MCF 10A (cell line): ENCODE results near the gene EFNA2. TPM values are rescaled to one million over a fixed set of nuclear protein-coding genes. Genes with fewer than 3 reads are reported as not detected.

Experiments
- BruUV-seq: library from RNA; stranded (reverse); fragments of 400-500 nt; replicated peaks from 2 replicates; lab custom pipeline; 2021; lab: Mats Ljungman, UMichigan
- CTCF ChIA-PET: fragments of 300-600 bp; sonication (Branson Sonifier 250); formaldehyde crosslinking; extraction: SDS; loops from one replicate; lab custom pipeline; 2021; ENCODE audit warnings: antibody characterized with exemption, inconsistent platforms; lab: Yijun Ruan, JAX
- POLR2A ChIA-PET: fragments of 300-600, 350-650 bp; sonication (Branson Sonifier 250); formaldehyde crosslinking; extraction: SDS; loops from one replicate; lab custom pipeline; 2020; ENCODE audit warnings: antibody characterized with exemption, inconsistent platforms; lab: Yijun Ruan, JAX
- DNase-seq: peaks from one replicate; pipeline ENCODE4 v3.0.0-alpha.2; 2018; ENCODE audit not compliant: unreplicated experiment
- H3K27ac Mint-ChIP-seq: one replicate; pipeline ENCODE4 v1.8.0; 2022; ENCODE audit warnings: mild to moderate bottlenecking, low read depth, mixed read lengths; ENCODE audit not compliant: unreplicated experiment
- H3K27me3 Mint-ChIP-seq: one replicate; pipeline ENCODE4 v1.8.0; 2022; ENCODE audit warnings: mixed read lengths; ENCODE audit not compliant: insufficient read depth, unreplicated experiment
- H3K36me3 Mint-ChIP-seq: one replicate; pipeline ENCODE4 v1.8.0; 2022; ENCODE audit warnings: mild to moderate bottlenecking, moderate library complexity, mixed read lengths; ENCODE audit not compliant: insufficient read depth, unreplicated experiment
- H3K4me1 Mint-ChIP-seq: one replicate; pipeline ENCODE4 v1.8.0; 2022; ENCODE audit warnings: mixed read lengths; ENCODE audit not compliant: insufficient read depth, unreplicated experiment
- H3K4me3 Mint-ChIP-seq: one replicate; pipeline ENCODE4 v1.8.0; 2022; ENCODE audit warnings: mild to moderate bottlenecking, moderate library complexity, mixed read lengths; ENCODE audit not compliant: unreplicated experiment
- H3K9me3 Mint-ChIP-seq: one replicate; pipeline ENCODE4 v1.8.0; 2022; ENCODE audit warnings: mixed read lengths; ENCODE audit not compliant: unreplicated experiment
- intact Hi-C: fragments of 100-400 bp; cut with micrococcal nuclease; formaldehyde crosslinking; loops from 2 replicates; pipeline ENCODE4 v1.14.1; 2022
- total RNA-seq: library from RNA; stranded (reverse); gene quantifications from 2 replicates; pipeline ENCODE4 v1.2.3, GENCODE V29; 2022
- TF ChIP-seq, protein P1 (sequence below): fragments of 200-600 bp; IDR thresholded peaks from one replicate; pipeline ENCODE4 v1.8.0; 2022; ENCODE audit warnings: antibody characterized with exemption, mild to moderate bottlenecking; ENCODE audit not compliant: unreplicated experiment

The EFNA2 gene
- total RNA-seq, 1 experiment from 2014 or later = not detected

DNA sequence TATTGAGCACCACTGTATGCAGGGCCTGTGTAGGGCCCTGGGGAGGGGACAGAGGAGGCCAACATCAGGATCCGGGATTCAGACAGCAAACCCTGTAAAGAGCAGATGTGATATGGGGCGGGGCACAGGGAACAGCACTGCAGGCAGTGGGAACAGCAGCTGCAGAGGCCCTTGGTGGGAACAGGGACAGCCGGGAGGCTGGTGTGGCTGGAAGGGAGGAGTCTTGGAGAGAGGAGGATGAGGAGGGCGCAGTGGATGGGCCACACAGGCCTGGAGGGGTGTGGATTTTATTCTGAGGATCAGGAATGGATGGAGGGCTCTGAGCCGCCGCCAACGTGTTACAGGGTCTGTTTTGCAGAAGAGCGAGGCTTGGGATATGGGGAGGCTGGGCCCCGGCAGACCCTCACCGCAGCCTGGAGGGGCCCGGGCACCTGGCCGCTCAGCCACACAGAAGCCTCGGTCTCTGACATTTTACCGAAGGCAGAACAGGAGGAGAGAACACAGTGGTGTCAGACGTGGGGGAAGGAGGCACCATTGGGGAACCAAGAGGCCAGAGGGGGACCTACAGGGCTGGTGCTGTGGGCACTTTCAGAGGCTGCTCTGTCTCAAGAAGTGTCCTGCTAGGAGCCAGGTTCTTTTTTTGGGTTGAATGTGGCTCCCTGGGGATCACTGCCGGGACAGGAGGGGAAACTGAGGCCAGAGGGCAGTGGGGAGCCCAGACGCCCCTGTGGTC is 6.9 kb downstream of the EFNA2 start:
- BruUV-seq = no TSS peak
- ChIA-PET CTCF (no interaction called here), POLR2A (no interaction called here)
- Mint-ChIP-seq H3K4me1 (peaks cover 5% of the 10 kb centered on the region), H3K27me3 (peaks cover 11% of the 10 kb centered on the region), H3K4me3 (no peak overlapping the region), H3K27ac (no peak overlapping the region), H3K9me3 (no peaks in the 10 kb centered on the region), H3K36me3 (no peaks in the 10 kb centered on the region)
- TF ChIP-seq, protein P1, sequence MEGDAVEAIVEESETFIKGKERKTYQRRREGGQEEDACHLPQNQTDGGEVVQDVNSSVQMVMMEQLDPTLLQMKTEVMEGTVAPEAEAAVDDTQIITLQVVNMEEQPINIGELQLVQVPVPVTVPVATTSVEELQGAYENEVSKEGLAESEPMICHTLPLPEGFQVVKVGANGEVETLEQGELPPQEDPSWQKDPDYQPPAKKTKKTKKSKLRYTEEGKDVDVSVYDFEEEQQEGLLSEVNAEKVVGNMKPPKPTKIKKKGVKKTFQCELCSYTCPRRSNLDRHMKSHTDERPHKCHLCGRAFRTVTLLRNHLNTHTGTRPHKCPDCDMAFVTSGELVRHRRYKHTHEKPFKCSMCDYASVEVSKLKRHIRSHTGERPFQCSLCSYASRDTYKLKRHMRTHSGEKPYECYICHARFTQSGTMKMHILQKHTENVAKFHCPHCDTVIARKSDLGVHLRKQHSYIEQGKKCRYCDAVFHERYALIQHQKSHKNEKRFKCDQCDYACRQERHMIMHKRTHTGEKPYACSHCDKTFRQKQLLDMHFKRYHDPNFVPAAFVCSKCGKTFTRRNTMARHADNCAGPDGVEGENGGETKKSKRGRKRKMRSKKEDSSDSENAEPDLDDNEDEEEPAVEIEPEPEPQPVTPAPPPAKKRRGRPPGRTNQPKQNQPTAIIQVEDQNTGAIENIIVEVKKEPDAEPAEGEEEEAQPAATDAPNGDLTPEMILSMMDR = no peak
- intact Hi-C loops = no loop called here
- DNase-seq = no peak

DNA sequence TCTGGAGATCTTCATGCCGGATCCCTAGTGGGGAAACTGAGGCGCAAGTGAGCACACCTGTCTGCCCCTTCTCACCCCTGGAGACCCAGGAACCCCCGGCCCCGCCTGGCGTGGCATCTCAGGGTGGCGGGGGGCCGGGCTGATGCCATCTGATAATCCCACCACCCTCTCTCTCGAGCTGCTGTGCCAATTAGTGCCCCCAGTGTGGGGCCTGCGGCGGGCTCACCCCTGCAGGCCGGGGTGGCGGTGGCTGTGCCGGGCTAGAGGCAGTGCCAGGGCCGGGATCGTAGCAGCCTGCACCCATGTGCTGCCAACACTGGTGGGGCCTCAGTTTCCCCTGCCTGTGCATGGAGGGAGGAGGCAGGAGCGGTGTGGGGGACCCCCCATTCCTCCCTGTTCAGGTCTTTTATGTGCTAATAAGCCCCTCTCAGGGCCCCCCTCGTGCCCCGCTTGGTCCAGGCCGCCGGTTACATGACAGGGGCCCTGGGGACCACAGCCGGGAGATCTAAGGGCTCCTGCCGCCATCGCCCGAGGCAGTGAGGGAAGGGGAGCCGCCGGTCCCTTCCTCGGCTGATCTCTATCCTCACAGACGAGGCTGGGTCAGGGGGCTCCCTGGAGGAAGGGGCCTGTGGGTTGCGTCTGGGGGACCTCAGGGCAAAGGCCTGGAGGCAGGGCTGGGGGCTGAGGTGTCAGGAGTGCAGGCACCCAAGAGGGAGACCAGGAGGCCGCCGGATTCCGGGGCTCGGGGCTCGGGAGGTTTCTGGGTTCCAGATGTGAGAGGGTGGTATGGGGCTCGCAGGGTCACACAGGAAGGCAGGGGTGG is 8.3 kb downstream of the EFNA2 start:
- ChIA-PET POLR2A (no interaction called here), CTCF (interaction anchor here (0.7 kb wide), 1 partner anchor 15 kb away, joined by 3 read pairs; no protein-coding TSS in a partner anchor)
- DNase-seq = no peak
- Mint-ChIP-seq H3K4me1 (peaks cover 5% of the 10 kb centered on the region), H3K9me3 (no peaks in the 10 kb centered on the region), H3K36me3 (no peaks in the 10 kb centered on the region), H3K4me3 (no peak overlapping the region), H3K27ac (no peak overlapping the region), H3K27me3 (peaks cover 11% of the 10 kb centered on the region)
- intact Hi-C loops = no loop called here
- no TSS peak for BruUV-seq
- TF ChIP-seq, protein P1 = no peak

DNA sequence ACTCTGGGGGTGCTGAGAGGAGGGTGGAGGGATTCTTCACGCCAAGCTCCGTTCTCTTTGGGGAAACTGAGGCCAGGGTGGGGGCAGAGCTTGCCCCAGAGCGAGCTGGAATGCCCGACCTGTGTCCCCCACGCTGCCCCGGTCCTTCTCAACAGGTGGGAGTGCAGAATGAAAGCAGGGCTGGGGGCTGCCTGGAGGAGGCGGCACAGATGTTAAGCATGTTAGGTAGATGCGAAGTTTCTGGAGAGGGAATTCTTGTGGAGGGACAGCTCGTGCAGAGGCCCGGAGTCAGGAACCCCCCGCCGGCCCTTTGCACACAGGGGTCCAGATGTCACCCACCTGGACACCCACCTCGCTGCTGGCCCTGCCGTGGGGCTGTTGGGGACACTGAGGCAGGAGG is 9.0 kb downstream of the EFNA2 start:
- BruUV-seq = no TSS peak
- intact Hi-C loops = no loop called here
- DNase-seq = no peak
- peaks cover 5% of the 10 kb centered on the region for H3K4me1 Mint-ChIP-seq
- TF ChIP-seq, protein P1 = no peak
- H3K27ac Mint-ChIP-seq = no peak overlapping the region
- ChIA-PET CTCF (interaction anchor here (0.7 kb wide), 1 partner anchor 15 kb away, joined by 3 read pairs; no protein-coding TSS in a partner anchor), POLR2A (no interaction called here)
- H3K36me3 Mint-ChIP-seq = no peaks in the 10 kb centered on the region
- no peak overlapping the region for H3K4me3 Mint-ChIP-seq
- peaks cover 11% of the 10 kb centered on the region for H3K27me3 Mint-ChIP-seq
- no peaks in the 10 kb centered on the region for H3K9me3 Mint-ChIP-seq
